ENCODE data around the gene TBC1D9B. TPM values are rescaled to one million over a fixed set of nuclear protein-coding genes. Genes with fewer than 3 reads are reported as not detected.
A peak's percentile ranks its signal among the peaks of the same experiment; 100 is the strongest.

Gene TBC1D9B
- 10 to 100 TPM; 58.7 to 81.9 (median 69.5) TPM for total RNA-seq
- long read RNA-seq, full-length matches to known transcripts: 4 of 9 reads
- long read RNA-seq, partial matches to known transcripts: 3 of 9 reads
- long read RNA-seq, other reads (novel, unspliced or antisense): 2 of 9 reads

DNA sequence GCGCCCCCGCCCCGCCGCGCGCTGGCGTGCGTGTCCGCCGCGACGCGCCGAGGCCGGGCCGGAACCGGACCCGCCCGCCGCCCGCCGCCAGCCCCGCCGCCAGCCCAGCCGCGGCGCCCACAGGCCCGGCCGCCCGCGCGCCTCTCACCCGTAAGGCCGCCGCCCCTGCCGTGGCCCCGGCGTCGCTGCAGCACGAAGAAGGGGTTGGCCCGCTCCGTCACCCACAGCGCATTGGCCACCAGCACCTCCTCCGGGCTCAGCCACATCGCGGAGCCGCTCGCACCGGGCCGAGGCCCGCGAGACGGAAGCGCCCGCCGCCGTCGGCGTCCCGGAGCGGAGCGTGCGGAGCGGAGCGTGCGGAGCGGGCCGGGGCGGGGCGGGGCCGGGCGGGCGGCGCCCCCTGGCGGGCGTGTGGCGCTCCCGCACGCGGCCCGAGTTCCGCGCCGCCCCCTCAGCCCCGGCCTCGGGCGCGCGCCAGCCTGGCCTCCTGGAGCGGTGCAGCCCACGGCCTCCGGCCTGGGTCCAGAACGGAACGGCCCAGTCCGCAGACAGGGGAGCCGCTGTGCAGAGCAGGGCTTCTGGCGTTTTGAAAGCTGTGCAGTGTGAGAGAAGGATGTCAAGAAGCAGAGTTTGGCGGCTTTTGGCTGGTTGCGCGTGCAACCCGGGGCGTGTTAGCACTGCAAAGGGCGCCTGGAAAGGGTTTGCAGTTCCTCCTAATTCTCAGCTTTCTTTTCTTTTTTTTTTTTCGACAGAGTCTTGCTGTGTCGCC is at the start of gene TBC1D9B:
TBC1D9B (minus strand) TSS at position 342 of the 769 bp plus-strand sequence; CDS start at position 266, 76 bp downstream.
- Histone ChIP-seq H3K4me3 (peak within 1 kb of the TSS; percentile 53 to 71 (median 65)), H3K27ac (peak within 1 kb of the TSS; percentile 35 to 55 (median 47)), H3K27me3 (no peaks in the 10 kb centered on the region), H3K4me1 (peaks cover 0 to 15% (median 0%) of the 10 kb centered on the region in 4 donors), H3K36me3 (peaks cover 0 to 5% (median 0%) of the 10 kb centered on the region in 4 donors), H3K9me3 (no peaks in the 10 kb centered on the region)
- TF ChIP-seq POLR2A (IDR thresholded peaks at IDR 0.05): peak; percentile 28
- TF ChIP-seq, protein P1, sequence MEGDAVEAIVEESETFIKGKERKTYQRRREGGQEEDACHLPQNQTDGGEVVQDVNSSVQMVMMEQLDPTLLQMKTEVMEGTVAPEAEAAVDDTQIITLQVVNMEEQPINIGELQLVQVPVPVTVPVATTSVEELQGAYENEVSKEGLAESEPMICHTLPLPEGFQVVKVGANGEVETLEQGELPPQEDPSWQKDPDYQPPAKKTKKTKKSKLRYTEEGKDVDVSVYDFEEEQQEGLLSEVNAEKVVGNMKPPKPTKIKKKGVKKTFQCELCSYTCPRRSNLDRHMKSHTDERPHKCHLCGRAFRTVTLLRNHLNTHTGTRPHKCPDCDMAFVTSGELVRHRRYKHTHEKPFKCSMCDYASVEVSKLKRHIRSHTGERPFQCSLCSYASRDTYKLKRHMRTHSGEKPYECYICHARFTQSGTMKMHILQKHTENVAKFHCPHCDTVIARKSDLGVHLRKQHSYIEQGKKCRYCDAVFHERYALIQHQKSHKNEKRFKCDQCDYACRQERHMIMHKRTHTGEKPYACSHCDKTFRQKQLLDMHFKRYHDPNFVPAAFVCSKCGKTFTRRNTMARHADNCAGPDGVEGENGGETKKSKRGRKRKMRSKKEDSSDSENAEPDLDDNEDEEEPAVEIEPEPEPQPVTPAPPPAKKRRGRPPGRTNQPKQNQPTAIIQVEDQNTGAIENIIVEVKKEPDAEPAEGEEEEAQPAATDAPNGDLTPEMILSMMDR (IDR thresholded peaks at IDR 0.05): peak; percentile 22 to 94 (median 48)
- intact Hi-C loops (cut with DNase I): no loop called here
- DNase-seq (peak; percentile 82 to 83 (median 82)), ATAC-seq (peak; percentile 89 to 97 (median 92))
- WGBS (ENCODE audit: insufficient coverage, low coverage, low lambda C conversion rate, missing lambda C conversion rate): 2% methylated on average over 27 of the region's 105 CpGs

DNA sequence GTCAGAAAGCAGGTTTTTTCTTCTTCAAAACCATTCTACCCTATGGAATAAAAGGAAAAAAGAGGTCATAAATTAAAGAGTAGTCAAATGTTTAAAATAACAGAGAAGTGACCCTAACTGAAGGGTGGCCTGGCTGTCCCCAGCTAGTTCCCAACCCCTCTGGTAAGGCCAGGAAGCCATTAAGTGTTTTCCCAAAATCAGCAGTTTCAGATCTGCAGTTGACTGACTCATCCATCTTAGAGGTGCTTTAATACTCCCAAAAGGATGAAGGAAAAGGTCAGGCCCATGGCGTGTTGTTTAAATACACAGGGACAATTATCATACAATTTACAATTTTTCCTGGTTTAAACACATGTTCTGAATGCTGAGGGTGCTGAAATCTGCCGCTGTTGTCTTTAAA is 47.9 kb upstream of the TBC1D9B start:
- no peak for TF ChIP-seq POLR2A (IDR thresholded peaks at IDR 0.05)
- TF ChIP-seq, protein P1 (IDR thresholded peaks at IDR 0.05): no peak
- no peaks in the 10 kb centered on the region for H3K9me3 ChIP-seq
- H3K27me3 ChIP-seq: no peaks in the 10 kb centered on the region
- ATAC-seq: peak in 3 of 4 donors; percentile 23 to 42 (median 27)
- peaks cover 0 to 7% (median 2%) of the 10 kb centered on the region in 4 donors for H3K4me1 ChIP-seq
- intact Hi-C loops (cut with DNase I): no loop called here
- peaks cover 0 to 11% (median 0%) of the 10 kb centered on the region in 4 donors for H3K36me3 ChIP-seq
- H3K27ac ChIP-seq: no peak overlapping the region
- H3K4me3 ChIP-seq: no peak overlapping the region
- 75% methylated on average over 2 of the region's 2 CpGs for WGBS (ENCODE audit: insufficient coverage, low coverage, low lambda C conversion rate, missing lambda C conversion rate)
- DNase-seq: no peak

DNA sequence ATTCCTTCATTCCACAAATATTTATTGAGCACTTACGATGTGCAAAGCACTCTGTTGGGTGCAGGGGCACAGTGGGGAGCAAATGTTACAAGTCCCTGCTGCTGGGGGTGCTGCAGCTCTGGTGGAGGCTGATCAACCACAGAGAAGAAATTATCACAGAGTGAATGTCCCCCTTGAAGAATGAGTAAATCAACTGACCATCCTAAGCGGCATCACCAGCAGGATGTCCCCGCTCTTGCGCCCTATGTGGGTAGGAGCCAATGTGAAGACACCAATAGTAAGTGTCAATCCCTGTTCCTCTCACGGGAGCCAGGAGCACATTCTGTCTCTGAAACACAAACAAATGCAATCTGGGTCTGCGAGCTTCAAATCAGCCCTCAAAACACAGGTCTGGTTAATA is 47.4 kb upstream of the TBC1D9B start:
- Histone ChIP-seq H3K9me3 (no peaks in the 10 kb centered on the region), H3K4me1 (peaks cover 0 to 3% (median 0%) of the 10 kb centered on the region in 4 donors), H3K27me3 (no peaks in the 10 kb centered on the region), H3K36me3 (peaks cover 0 to 11% (median 0%) of the 10 kb centered on the region in 4 donors), H3K4me3 (no peak overlapping the region), H3K27ac (no peak overlapping the region)
- 84% methylated on average over 6 of the region's 6 CpGs for WGBS (ENCODE audit: insufficient coverage, low coverage, low lambda C conversion rate, missing lambda C conversion rate)
- ATAC-seq (no peak), DNase-seq (no peak)
- TF ChIP-seq, protein P1 (IDR thresholded peaks at IDR 0.05): no peak
- no peak for TF ChIP-seq POLR2A (IDR thresholded peaks at IDR 0.05)
- intact Hi-C loops (cut with DNase I): no loop called here

DNA sequence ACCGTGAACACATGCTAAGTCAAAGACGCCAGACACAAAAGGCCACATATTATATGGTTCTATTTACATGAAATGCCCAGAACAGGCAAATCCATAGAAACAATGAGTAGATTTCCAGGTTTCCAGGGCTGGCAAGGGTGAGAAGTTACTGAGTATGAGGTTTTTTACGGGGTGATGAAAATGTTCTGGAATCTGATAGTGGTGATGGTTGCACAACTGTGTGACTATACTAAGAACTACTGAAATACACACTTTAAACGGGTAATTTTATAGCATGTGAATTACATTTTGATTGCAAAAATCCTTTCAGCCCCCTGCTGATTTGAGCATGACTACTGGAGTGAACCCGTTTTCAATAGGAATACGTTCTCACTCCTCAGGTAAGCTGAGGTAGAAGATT is 46.7 kb upstream of the TBC1D9B start:
- ATAC-seq: no peak

More for the DNA sequence above, 46.7 kb upstream of the TBC1D9B start:
- 84% methylated on average over 6 of the region's 6 CpGs for WGBS (ENCODE audit: insufficient coverage, low coverage, low lambda C conversion rate, missing lambda C conversion rate)
- TF ChIP-seq, protein P1 (IDR thresholded peaks at IDR 0.05): no peak
- no peak for TF ChIP-seq POLR2A (IDR thresholded peaks at IDR 0.05)
- Histone ChIP-seq H3K9me3 (no peaks in the 10 kb centered on the region), H3K36me3 (peaks cover 0 to 11% (median 0%) of the 10 kb centered on the region in 4 donors), H3K4me1 (peaks cover 0 to 3% (median 0%) of the 10 kb centered on the region in 4 donors), H3K4me3 (no peak overlapping the region), H3K27ac (no peak overlapping the region), H3K27me3 (no peaks in the 10 kb centered on the region)
- intact Hi-C loops (cut with DNase I): no loop called here
- DNase-seq: no peak
